Measurements from ENCODE around the gene USP4. TPM values are rescaled to one million over a fixed set of nuclear protein-coding genes. Genes with fewer than 3 reads are reported as not detected.

The USP4 gene
- total RNA-seq, 1 donor from 2014 or later: 48.8 TPM

GRCh38 chr3:49296781-49297411 is 43.0 kb downstream of the USP4 start:
- H3K27me3 Mint-ChIP-seq: no peaks in the 10 kb centered on the region

GRCh38 chr3:49295489-49296058 is 44.3 kb downstream of the USP4 start:
- no peak for DNase-seq (ENCODE audit: extremely low spot score, unreplicated experiment)
- no peaks in the 10 kb centered on the region for H3K27me3 Mint-ChIP-seq

More at GRCh38 chr3:49296781-49297411, 43.0 kb downstream of the USP4 start:
- no peak overlapping the region for H3K4me3 Mint-ChIP-seq
- H3K27ac Mint-ChIP-seq: peak overlapping the region; percentile 33
- H3K9me3 Mint-ChIP-seq: no peaks in the 10 kb centered on the region
- H3K36me3 Mint-ChIP-seq: peaks cover 17% of the 10 kb centered on the region
- no peaks in the 10 kb centered on the region for H3K4me1 Mint-ChIP-seq (ENCODE audit: unreplicated experiment)
- TF ChIP-seq, protein P1, sequence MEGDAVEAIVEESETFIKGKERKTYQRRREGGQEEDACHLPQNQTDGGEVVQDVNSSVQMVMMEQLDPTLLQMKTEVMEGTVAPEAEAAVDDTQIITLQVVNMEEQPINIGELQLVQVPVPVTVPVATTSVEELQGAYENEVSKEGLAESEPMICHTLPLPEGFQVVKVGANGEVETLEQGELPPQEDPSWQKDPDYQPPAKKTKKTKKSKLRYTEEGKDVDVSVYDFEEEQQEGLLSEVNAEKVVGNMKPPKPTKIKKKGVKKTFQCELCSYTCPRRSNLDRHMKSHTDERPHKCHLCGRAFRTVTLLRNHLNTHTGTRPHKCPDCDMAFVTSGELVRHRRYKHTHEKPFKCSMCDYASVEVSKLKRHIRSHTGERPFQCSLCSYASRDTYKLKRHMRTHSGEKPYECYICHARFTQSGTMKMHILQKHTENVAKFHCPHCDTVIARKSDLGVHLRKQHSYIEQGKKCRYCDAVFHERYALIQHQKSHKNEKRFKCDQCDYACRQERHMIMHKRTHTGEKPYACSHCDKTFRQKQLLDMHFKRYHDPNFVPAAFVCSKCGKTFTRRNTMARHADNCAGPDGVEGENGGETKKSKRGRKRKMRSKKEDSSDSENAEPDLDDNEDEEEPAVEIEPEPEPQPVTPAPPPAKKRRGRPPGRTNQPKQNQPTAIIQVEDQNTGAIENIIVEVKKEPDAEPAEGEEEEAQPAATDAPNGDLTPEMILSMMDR (conservative IDR thresholded peaks at IDR 0.05): no peak
- no peak for DNase-seq (ENCODE audit: extremely low spot score, unreplicated experiment)

GRCh38 chr3:49294343-49294742 is 45.5 kb downstream of the USP4 start:
- H3K4me1 Mint-ChIP-seq (ENCODE audit: unreplicated experiment): no peaks in the 10 kb centered on the region
- H3K36me3 Mint-ChIP-seq: peaks cover 17% of the 10 kb centered on the region
- no peaks in the 10 kb centered on the region for H3K27me3 Mint-ChIP-seq
- no peak for DNase-seq (ENCODE audit: extremely low spot score, unreplicated experiment)
- no peaks in the 10 kb centered on the region for H3K9me3 Mint-ChIP-seq
- TF ChIP-seq, protein P1 (conservative IDR thresholded peaks at IDR 0.05): no peak
- H3K27ac Mint-ChIP-seq: no peak overlapping the region
- H3K4me3 Mint-ChIP-seq: no peak overlapping the region

More at GRCh38 chr3:49295489-49296058, 44.3 kb downstream of the USP4 start:
- Mint-ChIP-seq H3K4me3 (no peak overlapping the region), H3K9me3 (no peaks in the 10 kb centered on the region), H3K4me1 (ENCODE audit: unreplicated experiment) (no peaks in the 10 kb centered on the region), H3K27ac (no peak overlapping the region), H3K36me3 (peaks cover 17% of the 10 kb centered on the region)
- TF ChIP-seq, protein P1 (conservative IDR thresholded peaks at IDR 0.05): peak; percentile 80

DNA sequence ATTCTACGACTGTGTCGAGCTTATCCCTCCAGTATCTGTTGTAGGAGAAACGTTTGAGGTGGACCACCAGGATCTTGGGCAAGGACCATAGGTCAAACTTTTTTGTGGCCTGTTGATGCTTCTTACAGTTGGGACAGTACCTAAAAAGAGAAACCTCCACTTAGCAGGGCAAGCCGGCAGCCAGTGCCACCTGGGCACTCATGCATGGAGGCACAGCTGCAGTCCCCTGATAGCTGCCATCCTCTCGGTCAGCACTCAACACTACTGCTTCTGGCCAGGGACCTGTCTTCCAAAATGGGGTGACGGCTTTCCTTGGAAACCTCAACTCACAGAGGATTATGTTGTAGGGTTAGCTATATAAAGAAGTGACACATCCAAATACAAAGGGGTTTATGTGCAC is 55.9 kb downstream of the USP4 start:
- Mint-ChIP-seq H3K4me3 (no peak overlapping the region), H3K4me1 (ENCODE audit: unreplicated experiment) (no peaks in the 10 kb centered on the region), H3K36me3 (peaks cover 33% of the 10 kb centered on the region), H3K9me3 (no peaks in the 10 kb centered on the region), H3K27me3 (no peaks in the 10 kb centered on the region), H3K27ac (no peak overlapping the region)
- TF ChIP-seq, protein P1 (conservative IDR thresholded peaks at IDR 0.05): no peak
- no peak for DNase-seq (ENCODE audit: extremely low spot score, unreplicated experiment)

GRCh38 chr3:49279376-49279775 is 60.5 kb downstream of the USP4 start:
- H3K4me3 Mint-ChIP-seq: no peak overlapping the region
- TF ChIP-seq, protein P1 (conservative IDR thresholded peaks at IDR 0.05): no peak
- H3K9me3 Mint-ChIP-seq: no peaks in the 10 kb centered on the region
- no peaks in the 10 kb centered on the region for H3K27me3 Mint-ChIP-seq
- H3K36me3 Mint-ChIP-seq: peaks cover 35% of the 10 kb centered on the region
- no peak for DNase-seq (ENCODE audit: extremely low spot score, unreplicated experiment)
- no peak overlapping the region for H3K27ac Mint-ChIP-seq
- H3K4me1 Mint-ChIP-seq (ENCODE audit: unreplicated experiment): no peaks in the 10 kb centered on the region

Measured in type B pancreatic cell (in vitro differentiated cells).